GM18861 (cell line): Measurements from ENCODE around the gene TPRG1.
A peak's percentile ranks its signal among the peaks of the same experiment; 100 is the strongest.

Experiments
- ATAC-seq: cut with Tn5 transposase; IDR thresholded peaks from one replicate; pipeline ENCODE4 v1.9.1; 2021; ENCODE audit not compliant: unreplicated experiment

Gene TPRG1, protein sequence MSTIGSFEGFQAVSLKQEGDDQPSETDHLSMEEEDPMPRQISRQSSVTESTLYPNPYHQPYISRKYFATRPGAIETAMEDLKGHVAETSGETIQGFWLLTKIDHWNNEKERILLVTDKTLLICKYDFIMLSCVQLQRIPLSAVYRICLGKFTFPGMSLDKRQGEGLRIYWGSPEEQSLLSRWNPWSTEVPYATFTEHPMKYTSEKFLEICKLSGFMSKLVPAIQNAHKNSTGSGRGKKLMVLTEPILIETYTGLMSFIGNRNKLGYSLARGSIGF

DNA sequence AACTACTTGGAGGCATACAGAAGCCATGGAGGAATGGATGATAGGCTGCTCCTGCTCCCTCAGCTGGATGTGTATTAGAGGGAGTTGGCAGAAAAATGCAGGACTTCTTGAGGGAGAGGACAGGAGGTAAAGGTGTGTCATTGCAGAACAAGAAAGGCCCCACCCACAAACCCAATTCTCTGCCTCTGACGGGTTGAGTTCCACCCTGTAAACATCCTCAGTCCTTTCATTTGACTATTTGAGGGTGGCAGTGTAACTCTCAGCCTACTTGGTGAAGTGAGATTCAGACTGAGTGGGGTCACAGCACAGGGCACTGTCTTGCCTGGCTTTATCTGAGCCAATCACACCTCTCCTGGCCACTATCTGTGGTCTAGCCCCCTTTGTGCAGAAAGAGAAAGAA lies at the start of gene TPRG1:
Gene TPRG1 (plus strand): TSS at position 265 of the 400 bp plus-strand sequence. CDS start 35,414 bp downstream, outside the sequence.
- no peak for ATAC-seq

DNA sequence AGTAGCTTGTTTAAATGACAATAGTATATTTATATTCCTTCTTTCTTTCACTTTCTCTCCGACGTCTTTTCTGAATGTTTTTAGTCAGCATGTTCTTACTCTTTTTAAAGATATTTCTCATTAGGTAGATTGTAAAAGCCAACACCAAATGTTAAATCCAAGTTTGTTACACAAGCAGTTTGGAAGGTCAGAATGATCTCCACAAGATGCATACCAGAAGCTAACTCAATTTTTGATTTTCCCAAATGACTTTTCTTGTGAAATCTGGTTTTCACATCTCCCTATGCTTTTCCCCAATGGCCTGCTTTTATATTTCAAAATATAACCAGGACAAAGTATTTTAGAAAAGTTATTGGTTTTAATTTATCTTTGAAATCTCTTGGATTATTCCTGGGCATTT lies 49.7 kb upstream of the TPRG1 start:
- ATAC-seq = no peak

DNA sequence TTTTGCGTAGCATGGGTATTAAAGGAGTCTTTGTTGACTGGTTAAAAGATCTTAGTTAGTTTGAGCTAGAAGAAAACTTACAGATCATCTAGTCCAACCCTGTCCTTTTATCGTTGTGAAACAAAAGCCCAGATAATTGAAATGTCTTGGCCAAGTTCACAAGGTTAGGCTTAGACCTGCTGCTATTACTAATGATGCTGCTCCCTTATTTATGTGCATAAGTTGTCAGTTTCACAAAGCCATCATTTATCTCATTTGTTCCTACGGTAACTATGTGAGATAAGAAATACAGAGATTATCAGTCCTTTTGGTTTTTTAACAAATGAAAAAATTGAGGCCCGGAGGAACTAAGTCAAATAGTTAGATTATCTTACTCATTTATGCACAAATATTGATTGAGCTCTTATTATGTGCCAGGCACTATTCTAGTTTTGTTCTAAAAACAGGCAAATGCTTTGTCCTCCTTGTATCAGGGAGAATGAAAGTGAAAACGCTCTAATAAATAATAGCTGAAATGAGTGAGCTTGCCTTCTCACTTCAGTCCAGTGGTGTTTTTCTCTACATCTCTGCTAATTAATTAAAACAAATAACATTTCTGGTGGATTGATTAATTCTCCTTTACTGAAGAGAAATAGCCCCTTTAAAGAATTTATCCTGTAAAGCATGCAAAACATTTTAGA lies 49.1 kb upstream of the TPRG1 start:
- ATAC-seq = no peak

DNA sequence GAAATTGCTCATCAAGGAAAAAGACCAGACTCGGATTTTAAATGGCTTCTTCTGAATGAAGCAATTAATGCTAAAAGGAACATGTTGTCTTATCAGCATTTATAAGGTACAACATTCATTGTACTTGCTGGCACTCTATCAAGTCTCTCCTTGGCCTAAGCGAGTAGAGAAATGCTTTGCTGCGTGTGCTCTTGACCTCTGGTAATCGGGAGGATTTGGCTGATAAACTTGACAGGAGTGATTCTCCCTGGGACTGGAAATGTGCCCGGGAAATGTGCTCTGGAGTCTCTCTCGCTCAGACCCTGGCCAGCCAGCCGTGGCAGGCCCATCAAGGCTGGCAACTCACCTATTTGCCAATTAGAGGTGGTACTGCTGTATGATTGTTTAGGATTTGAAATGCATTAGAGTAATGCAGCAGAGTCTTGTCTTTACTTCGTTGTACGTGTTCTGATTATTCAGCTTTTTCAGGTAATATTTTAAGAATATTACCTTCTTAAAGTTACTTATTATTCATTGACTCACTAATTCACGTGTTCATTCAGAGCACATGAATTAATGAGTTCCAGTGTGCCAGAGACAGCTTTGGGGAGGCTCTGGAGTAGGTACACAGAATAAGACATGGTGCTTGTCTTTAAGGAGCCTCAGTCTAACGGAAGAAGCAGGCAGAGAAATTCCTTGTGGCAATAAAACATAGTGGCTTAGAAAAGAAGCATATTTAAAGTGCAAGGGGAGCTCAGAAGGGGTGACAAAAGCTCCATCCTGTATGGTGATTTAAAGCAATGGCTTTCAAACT lies 48.0 kb upstream of the TPRG1 start:
- ATAC-seq = no peak

DNA sequence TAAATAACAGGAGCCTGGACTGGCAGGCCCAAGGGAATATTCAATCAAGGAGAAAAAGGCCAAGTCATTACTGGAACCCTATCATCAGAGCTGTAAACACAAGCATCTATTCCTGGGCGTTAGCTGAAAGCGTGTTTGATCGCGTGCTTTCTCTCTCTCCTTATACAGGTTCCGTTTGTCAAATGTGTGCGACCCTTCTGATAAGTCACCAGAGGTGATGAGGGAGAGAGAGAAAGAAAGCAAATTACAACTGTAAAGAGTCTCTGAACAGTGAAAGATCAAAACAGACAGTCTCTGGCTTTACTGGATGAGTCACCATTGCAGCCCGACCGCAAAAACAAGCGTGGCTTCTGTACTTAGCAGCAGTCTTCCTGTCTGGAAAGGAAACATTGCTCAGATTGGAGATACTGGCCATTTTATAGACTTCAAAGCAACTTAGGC lies 39.5 kb upstream of the TPRG1 start:
- ATAC-seq = peak; percentile 81

DNA sequence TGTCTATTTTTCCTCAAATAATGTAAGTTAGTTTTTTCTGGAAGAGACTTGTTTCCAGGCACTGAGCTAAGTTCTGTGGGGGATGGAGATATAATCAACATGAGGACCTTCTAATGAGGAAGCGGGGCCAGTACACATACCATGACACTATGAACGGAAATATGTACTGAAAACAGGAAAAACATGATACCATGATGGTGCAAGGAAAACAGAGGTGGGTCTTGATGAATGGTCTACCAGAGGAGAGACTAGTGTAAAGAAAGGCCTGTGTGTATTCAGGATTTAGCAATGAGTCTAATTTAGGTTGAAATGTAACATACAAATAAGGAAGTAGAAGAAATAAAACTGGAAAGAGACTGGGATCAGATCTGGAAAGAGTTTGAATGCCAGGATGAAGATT lies 38.9 kb upstream of the TPRG1 start:
- no peak for ATAC-seq

DNA sequence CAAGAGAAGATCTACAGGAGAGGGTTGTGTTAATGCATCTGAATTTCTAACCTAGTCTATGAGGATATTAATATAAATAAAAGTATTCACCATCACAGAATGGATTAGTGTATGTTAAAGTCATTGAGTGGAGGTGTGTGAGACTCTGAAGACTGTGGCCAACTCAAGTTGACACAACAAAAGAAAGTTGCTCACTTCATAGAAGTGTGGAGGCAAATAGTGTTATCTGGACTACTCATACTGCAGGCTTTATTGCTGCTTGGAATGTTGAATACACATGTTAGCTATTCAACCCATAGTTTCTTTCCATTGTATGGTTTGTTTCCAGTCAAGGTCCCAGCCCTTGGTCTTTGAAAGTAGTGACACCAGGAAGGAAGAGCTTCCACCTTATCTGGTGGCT lies 38.0 kb upstream of the TPRG1 start:
- no peak for ATAC-seq

DNA sequence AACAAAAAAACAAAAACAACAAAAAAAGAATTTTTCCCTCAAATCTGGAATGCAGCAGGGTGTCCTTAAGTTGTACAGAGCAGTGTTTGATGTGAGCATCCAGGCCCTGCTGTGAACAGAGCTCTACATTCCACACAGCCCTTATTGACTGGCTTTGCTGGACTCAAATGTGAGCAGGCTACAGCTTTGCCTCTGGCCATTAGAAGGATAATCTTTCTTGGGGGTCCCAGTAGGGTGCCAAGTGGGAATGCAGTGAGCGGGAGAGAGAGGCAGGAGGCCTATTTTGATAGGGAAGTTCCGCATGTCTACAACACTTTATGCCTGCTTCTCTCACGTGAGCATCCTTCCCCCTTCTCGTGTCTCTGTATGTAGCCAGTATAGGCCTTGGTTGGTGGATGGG lies 34.4 kb upstream of the TPRG1 start:
- ATAC-seq = no peak

DNA sequence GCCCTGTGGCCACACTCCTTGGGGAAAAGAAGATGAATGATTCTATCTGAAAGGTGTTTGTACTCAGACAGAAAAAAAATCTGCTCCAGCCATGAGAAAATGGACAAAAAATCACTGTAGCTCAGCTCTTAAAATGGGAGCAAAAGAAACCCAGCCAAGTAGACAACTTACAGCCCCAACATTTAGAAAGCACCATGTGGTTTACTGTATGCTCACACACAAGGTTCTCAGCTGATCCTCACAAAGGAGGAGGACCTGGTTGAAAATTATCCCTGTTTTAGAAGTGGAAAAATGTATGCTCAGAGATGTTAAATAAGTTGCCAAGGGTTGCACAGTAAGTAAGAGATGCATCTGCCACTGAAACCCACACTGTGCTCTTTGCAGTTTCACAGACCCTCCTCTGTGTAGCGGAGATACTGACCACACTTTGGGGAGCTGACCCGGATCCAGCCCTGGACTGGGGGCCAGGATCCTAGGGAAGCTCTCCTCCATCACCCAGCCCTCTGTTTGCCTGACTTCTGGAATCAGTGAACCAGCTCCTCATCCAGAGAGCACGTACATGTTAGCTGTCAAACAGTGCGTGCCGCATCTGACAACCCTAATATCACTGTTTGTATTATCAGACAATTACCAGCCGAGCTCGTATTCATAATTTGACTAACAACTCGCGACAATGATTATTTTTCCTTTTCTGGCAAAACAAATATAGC lies 32.7 kb upstream of the TPRG1 start:
- no peak for ATAC-seq

DNA sequence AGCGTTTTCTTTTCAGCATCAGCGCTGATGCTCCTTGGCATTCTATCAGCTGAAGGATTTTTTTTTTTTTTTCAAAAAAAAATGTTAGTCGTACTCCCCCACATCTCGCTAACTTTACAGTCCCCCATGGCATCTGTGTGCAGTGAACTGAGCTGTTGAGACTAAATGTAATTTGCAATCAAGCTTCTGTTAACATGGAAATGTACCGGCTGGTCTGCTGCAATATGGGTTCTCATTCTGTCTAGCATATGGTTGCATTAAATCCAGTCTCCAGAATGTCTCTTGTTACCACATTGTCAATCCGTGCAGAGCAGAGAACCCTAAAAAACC lies 32.2 kb upstream of the TPRG1 start:
- no peak for ATAC-seq

DNA sequence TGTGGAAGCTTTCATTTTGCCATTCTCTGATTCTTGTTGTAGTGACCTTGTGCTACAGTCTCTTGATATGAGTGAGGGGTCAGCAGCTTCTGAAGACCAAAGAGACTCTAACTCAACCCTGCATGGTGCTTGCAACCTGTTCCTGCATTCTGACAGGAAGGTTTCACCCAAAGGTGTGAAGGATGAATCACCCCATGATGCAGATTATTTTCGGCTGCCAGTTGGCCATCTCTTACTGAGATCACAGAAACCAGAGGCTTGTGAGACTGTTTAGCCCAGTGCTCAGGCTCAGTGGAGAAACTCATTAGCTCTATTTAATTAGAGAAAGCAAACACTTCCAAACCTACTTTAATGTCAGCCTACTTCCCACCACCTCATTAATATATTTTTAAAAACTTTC lies 29.2 kb upstream of the TPRG1 start:
- no peak for ATAC-seq

DNA sequence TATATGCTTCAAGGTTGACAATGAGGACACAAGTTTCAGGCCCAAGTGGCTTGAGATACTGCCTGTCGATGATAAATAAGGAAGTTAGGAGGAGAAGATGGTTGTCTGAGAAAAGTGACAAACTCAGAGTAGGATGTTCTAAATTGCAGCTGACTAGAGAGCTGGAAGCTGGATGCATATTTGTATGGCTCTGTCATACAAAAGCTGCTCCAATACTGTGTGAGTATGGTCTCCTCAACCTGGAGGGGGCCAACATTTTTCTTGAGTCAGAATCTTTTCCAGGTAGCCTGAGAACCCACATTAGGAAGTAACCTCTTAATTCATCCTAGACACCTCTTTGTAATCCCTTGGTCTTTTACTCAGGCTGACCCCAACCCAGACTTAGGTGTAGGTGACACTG lies 28.4 kb upstream of the TPRG1 start:
- ATAC-seq = no peak

DNA sequence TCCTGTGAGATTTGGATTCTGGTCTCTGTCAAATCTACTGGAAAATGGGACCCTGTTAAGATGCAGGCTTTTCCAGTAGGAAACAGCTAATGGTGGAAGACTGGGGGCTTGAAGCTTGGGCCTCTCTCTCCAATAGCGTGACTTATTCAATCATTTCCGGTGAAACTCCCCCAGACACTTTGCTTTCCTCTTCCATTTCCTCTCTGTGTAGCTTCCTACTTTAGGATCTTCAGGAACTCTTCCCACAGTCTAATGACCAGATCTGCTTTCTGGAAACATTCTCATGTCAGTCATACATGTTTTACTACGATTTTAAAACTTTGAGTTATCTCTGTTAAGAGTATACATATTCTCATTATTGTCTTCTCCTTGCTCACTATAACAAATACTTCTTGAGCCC lies 28.0 kb upstream of the TPRG1 start:
- ATAC-seq = no peak

DNA sequence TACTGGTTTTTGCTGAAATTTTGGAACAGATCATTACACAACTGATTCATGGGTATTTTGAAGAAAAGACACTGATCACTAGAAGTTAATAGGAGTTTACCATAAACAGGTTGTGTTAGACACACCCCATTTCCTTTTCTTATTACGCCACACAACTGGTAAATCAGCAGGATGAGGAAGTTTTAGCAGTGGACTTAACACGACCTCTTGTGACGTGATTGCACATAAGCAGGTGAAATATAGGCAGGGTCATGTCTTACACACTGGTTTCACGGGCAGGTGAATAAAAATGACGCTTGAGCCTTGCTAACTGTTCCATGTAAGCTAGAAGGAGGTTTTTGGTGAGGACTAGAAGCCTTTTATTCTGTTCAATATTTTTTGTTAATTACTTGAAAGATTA lies 27.1 kb upstream of the TPRG1 start:
- ATAC-seq = no peak

DNA sequence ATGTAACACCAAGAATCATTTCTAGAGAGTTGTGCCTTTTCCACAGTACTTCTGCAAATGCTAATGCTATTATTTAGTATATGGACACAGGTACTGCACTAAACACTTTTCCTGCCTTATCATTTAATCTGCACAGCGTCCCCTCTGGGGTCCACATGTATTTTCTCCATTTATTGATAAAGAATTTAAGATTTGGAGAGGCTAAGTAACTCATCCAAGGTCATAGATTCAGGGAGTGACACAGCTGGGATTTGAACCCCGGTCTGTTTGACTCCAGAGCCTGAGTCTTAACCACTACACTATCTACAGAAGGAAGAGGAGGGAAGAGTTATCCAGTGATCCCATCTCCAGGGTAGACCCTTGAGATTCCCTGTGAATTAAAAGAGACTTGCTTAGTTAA lies 24.9 kb upstream of the TPRG1 start:
- no peak for ATAC-seq

DNA sequence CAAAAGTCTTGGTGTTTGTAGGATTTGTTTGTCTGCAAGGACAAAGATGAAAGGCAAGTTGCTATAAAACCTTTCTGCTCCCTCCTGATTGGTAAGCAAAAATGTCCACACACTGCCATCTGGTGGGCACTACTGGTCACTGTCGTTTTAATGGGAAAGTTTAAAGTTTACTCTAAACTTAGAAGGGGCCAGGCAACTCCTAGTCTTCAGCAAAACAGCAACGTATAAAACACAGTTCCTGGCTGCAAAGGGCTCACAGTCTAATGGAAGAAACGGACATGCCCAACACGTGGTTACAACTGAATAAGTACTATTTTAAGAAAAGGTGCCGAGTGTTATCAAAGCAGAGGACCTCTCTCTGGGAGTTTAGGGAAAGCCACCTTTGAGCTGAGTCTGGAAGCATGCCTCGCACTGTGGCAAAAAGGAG lies 23.7 kb upstream of the TPRG1 start:
- ATAC-seq = peak; percentile 62

DNA sequence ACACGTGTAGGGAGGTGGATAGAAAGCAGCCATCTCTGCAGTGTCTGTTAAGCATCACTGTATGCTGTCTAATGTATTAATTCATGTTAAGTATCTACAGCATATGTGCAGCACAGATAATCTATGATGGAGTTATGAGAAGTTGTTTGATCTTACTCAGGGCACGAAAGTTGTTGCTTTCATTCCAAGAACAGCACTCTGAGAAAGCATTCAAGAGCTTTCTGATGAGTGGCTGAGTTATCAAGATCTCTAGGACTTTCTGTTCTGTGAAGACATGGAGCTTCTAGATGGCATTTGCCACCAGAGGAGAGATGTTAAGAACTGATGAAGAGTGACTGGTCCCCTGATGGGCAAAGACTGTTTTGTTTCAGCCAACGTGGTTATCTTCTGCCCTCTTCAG lies 22.6 kb upstream of the TPRG1 start:
- ATAC-seq = no peak

DNA sequence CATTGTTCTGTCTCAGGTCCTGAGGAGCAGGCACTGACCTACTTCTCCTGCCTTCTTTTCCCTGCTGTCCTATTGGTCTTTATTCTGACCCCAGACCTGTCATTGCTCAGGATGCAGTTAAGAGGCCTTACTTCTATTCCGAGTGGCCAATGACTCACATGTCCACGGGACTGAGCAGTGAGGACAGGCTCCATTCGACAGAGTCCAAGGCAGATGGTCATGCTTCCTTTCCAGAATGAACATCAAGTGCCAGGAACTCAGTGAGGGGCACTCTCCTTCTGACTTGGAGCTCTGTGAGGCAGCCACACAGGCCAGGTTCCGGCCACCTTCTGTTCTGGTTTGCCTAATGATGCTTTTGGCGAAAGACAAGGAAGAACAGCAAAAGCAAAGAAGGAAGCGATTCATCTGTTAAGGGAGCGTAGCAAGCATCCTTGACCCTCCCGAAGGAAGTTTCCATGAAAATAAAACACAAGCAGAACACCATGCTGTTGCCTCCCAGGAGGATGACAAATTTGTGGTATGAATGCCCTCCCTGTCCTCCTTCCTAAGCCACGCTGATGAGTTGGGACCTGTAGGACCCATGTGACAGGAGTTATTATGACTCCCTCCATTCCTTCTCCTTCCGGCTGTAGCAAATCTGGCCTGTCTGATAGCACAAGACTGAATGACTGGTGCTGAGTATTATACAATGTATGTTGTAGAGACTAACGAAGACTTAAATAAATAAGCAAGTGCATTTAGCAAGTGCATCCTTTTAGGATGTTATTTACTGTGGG lies 14.4 kb upstream of the TPRG1 start:
- ATAC-seq = no peak

DNA sequence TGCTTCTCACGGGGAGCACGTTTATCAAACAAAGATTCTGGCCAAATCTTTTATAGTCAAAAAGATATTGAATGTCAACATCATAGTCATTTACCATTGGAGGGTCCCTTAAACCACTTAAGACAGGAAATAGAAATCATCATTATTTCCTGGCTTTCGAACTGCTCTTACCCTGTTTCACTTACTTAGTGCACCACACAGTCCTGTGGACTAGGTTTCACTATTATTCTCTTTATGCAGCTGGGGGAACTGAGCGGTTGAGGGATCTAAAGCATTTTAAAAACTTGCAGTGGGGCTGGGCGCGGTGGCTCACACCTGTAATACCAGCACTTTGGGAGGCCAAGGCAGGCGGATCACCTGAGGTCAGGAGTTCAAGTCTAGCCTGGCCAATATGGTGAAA lies 13.7 kb upstream of the TPRG1 start:
- no peak for ATAC-seq

DNA sequence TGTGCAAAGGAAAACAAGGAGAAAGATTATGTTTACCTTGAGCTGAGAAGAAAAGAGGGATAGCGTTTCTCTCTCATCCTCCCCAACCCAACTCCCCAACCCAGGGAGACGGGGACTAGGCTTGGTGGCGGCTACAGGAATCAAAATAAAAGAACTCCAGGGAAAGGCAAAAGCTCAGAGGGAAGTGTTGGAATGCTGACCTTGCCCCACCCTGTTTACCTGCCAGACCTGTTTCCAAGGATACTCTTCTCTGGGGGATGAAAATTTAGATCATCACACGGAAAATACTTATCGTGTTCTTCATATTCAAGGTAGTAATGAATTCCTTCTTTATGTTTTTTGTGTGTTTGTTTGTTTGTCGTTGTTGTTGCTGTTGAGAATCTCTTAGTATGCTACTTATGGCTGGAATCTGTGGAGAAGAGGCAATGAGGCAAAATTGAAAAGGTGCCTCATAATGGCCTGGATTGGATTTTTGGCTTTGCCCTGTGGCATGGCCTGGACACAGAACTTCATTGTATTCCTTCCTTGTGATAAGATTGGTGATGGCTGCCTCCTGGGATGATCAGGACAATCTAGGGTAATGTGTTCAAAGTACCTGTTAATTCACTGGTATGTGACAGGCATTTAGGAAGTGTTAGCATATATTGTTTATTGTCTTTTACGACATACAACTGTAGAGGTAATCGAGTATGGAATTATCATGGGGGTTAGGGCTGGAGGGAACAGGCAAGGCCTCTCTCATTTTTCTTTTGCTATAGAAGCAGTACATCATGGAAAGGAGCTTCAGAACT lies 11.1 kb upstream of the TPRG1 start:
- no peak for ATAC-seq
